Measurements from ENCODE around the gene FREM1.

DNA sequence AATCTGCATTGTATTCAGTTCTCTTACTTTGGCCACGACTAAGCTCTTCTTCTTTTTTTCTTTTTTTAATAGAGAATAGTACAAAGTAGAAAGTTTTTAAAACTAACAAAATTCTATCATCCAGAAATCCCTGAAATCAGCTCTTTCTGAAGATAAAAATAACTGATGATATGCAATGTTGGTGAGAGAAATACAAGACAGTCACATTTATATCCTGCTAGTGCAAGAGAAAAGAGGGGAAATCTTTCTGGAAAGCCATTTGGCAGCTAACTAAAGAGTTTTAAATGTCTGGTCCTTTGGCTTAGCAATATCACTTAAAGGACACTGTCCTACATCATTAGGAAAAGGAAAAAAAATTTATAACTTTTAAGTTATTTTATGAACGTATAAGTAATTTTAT, 27.0 kb upstream of the FREM1 start:
- TF ChIP-seq, protein P1, sequence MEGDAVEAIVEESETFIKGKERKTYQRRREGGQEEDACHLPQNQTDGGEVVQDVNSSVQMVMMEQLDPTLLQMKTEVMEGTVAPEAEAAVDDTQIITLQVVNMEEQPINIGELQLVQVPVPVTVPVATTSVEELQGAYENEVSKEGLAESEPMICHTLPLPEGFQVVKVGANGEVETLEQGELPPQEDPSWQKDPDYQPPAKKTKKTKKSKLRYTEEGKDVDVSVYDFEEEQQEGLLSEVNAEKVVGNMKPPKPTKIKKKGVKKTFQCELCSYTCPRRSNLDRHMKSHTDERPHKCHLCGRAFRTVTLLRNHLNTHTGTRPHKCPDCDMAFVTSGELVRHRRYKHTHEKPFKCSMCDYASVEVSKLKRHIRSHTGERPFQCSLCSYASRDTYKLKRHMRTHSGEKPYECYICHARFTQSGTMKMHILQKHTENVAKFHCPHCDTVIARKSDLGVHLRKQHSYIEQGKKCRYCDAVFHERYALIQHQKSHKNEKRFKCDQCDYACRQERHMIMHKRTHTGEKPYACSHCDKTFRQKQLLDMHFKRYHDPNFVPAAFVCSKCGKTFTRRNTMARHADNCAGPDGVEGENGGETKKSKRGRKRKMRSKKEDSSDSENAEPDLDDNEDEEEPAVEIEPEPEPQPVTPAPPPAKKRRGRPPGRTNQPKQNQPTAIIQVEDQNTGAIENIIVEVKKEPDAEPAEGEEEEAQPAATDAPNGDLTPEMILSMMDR (IDR thresholded peaks at IDR 0.05), result no peak
- TF ChIP-seq EP300 (IDR thresholded peaks at IDR 0.05), result no peak
- no peak for TF ChIP-seq POLR2A (IDR thresholded peaks at IDR 0.05)
- TF ChIP-seq POLR2AphosphoS5 (IDR thresholded peaks at IDR 0.05), result no peak
